Transverse colon (tissue), 4 donors: ENCODE measurements around the gene SMIM10L1.

Experiments
- EP300 ChIP-seq: sonication (generic); formaldehyde crosslinking; IDR thresholded peaks from one replicate; pipeline ENCODE4 v1.6.1; 2017; ENCODE audit warnings: antibody characterized with exemption, low read depth
- POLR2A ChIP-seq: fragments of 450-650 bp; IDR thresholded peaks from one replicate; pipeline ENCODE4 v1.6.1; 2016; ENCODE audit warnings: antibody characterized with exemption, mild to moderate bottlenecking, moderate library complexity
- POLR2AphosphoS5 ChIP-seq, 3 donors: sonication (generic); formaldehyde crosslinking; IDR thresholded peaks; one replicate each; pipeline ENCODE4 v1.6.1; 2016; ENCODE audit warnings: antibody characterized with exemption in 3 of 3
- TF ChIP-seq, protein P1 (sequence below), 5 experiments: fragments of 200-600 bp in 3 of 5; fragments of 450-650 bp in 2 of 5; sonication (generic) in 3 of 5; IDR thresholded peaks; 1 replicate in 2 of 5; 2 replicates in 3 of 5; pipeline ENCODE4 v1.5.1; 2016 to 2017; ENCODE audit warnings: antibody characterized with exemption in 5 of 5, inconsistent platforms in 3 of 5, mild to moderate bottlenecking in 2 of 5, moderate library complexity in 1 of 5

DNA sequence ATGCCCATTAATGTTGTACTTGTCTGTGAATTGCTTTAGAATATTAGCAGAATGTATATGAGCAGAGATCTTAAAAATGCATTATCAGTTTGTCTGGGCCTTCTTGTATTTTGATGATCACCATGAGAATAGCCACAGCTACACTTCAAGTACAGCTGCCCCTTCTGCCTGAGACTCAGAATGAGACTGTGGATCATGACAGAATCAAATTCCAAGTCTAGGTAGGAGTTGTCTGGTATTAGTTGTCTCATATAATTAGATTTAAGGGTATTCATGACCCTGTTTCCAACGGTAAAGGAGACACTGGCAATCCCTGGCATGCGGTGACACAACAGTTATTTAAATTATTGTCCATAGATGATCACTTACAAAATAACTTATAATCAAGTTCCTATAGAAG, 18.3 kb upstream of the SMIM10L1 start:
- TF ChIP-seq, protein P1, sequence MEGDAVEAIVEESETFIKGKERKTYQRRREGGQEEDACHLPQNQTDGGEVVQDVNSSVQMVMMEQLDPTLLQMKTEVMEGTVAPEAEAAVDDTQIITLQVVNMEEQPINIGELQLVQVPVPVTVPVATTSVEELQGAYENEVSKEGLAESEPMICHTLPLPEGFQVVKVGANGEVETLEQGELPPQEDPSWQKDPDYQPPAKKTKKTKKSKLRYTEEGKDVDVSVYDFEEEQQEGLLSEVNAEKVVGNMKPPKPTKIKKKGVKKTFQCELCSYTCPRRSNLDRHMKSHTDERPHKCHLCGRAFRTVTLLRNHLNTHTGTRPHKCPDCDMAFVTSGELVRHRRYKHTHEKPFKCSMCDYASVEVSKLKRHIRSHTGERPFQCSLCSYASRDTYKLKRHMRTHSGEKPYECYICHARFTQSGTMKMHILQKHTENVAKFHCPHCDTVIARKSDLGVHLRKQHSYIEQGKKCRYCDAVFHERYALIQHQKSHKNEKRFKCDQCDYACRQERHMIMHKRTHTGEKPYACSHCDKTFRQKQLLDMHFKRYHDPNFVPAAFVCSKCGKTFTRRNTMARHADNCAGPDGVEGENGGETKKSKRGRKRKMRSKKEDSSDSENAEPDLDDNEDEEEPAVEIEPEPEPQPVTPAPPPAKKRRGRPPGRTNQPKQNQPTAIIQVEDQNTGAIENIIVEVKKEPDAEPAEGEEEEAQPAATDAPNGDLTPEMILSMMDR (IDR thresholded peaks at IDR 0.05), result no peak
- TF ChIP-seq POLR2A (no peak), POLR2AphosphoS5 (IDR thresholded peaks at IDR 0.05) (no peak), EP300 (no peak)
